ENCODE results near the gene AK5.

The AK5 gene

DNA sequence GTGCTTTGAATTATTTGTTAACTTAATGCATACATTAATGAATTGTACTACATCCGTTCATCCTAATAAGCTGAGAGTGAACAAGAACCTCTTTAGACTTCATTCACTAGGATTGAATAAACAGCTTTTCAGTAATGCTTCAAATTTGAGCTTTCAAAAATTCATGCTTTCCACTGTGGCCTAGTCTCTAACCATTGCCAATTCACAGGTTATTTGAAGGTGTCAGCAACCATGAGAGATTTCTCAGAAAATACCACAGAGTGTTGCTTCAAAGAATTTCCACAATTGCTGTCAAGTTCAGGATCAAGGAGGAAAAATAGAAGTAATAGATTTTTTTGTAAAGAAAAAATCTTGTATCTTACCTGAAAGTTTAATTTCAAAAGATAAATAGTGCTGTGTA is 72.7 kb downstream of the AK5 start:
- no peak for DNase-seq

GRCh38 chr1:77355010-77355409 is 73.2 kb downstream of the AK5 start:
- no peak for DNase-seq

DNA sequence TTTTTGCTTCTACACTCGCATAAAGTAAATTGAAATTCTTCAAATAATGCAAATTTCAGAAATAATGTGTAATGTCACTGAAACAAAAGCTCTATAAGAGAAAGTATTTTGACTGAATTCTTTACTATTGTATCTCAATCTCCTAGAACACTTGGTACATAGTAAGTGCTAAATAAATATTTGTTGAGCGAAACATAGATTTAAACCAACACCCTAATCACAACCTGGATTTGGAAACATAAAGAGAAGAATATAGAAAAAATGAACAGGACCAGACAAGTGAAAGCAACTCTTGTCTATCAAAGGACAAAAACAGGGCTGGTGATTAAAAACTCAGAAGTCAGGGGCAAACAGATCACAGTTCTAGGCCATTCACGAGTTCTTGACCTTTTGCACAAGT is 74.3 kb downstream of the AK5 start:
- DNase-seq = no peak

DNA sequence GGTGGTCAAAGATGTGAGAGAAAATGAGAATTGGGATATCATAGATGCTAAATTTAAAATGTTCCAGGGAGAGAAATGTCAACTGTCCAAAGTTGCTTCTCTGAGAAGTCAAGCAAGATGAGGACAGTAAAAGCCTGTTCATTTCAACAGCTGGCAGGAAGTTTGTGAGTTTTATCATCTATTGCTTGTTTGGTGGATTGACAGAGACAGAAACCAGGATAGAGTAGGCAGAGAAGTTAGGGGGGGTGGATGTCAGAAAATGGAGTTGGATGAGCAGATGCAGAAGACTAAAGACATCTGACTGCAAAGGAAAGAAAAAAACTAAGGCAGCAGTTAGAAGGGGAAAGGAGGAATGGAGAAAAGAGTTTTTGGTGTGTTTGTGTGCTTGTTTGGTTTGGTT is 78.4 kb downstream of the AK5 start:
- DNase-seq = no peak

DNA sequence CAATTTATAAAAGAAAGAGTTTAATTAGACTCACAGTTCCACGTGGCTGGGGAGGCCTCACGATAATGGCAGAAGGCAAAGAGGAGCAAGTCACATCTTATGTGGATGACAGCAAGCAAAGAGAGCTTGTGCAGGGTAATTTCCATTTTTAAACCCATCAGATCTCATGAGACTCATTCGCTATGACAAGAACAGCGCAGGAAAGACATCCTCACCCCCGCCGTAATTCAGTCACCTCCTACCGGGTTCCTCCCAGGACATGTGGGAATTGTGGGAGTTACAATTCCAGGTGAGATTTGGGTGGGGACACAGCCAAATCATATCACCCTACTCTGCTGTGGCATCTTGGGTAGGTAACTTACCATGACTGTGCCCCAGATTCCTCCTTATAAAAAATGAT is 79.8 kb downstream of the AK5 start:
- no peak for DNase-seq

DNA sequence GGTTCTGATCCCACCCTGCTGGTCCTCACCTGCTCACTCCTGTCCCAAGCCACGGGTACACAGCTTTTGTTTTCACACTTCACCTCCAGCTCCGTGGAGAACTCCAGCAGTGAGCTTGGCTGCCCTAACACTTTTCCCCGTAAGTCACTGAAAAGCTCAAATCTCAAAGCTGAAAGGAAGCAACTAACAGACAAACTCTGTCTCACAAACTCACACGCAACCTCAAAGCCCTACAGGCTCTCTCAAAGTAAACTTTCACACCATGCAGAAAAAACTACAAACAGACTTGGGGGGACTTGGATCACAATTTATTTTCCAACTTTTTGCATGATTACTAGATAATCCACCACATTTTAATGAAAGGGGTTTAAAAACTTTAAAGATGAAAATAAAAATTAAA is 88.3 kb downstream of the AK5 start:
- DNase-seq = no peak

GRCh38 chr1:77370583-77371306 is 88.9 kb downstream of the AK5 start:
- DNase-seq = no peak

DNA sequence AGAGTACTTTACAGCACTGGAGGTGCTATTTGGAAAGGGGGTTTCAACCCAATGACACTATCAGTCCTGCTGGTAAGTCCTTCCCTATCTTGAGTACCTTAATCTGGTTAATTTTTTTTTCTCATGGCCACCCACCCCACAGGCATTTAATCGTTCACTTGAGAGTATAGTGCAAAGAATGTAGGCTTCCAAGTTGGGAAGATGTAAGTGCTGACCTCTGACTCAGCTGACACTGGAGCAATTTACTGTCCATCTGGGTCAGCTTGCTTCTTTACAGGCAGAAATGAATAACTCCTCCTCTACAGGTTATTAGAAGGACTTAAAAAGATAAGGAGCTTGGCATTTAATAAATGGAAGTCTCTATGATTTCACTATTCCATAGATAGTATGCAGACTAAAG is 89.6 kb downstream of the AK5 start:
- no peak for DNase-seq

DNA sequence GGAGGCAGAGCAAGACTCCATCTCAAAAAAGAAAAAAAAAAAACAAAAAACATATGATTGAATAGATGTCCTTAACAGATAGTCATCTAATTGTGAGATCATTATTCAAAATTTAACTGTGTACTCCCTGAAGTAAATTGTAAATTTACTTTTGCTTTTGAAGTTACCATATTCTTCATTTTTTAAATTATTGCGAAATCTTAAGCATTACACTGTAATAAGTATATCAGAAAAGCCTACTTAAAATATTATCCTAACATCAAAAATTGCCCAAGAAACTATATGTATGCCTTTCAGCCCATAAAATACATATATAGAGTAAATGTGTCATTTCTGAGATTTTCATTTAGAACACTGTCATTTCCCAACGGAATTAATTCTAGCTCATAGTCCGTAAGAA is 91.9 kb downstream of the AK5 start:
- DNase-seq = no peak

DNA sequence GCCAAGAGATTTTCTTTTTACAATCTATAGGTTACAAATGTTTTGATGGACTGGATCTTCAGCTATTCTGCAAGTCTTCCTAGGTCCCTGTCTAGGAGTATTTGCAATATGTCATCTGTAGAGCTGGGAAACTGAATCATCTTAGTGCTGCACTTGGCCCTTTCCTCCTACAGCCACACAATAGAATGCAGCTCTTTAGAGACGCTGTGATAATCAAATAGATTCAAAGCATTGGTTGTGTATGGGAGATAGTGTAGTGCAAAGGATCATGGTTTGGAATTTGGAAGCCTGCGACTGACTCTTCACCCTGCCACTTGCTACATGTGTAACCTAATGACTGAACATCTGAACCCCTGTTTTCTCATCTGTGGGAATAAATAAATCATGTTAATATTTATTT is 93.7 kb downstream of the AK5 start:
- DNase-seq = no peak

DNA sequence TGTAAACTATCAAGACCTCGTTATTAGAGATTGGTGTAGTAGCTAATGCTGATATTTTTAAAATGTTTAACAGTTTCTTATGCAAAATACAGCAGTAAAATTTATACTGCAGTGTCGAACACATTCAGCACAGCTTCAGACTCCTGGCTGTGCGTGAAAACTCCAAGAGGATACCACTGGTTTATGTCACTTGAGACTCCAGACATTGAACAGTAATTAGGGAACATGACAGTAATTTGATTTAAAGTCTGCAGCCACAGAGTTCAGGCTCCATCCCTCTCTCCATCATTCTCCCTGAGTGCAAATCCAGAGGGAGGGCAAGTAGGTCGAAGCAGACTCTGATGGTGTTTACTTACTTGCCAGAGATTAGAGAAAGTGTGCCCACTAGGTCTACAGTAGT is 94.2 kb downstream of the AK5 start:
- DNase-seq = no peak

- no peak for DNase-seq
These were observed 97.1 kb downstream of the AK5 start for GRCh38 chr1:77378723-77379535.

DNA sequence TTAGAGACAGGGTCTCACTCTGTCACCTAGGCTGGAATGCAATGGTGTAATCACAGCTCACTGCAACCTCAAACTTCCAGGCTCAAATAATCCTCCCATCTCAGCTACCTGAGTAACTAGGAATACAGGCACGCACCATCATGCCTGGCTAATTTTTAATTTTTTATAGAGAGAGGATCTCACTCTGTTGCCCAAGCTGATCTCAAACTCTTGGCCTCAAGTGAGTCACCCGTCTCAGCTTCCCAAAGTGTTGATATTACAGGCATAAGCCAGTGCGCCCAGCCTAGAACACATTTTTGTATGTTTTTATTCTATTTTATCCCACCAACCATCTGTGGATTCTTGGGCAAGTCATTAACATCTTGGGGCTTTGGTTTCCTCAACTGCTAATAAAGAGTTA is 100.5 kb downstream of the AK5 start:
- no peak for DNase-seq

GRCh38 chr1:77383236-77383635 is 101.4 kb downstream of the AK5 start:
- no peak for DNase-seq

- DNase-seq = no peak
These were observed 103.7 kb downstream of the AK5 start for GRCh38 chr1:77385551-77385950.

DNA sequence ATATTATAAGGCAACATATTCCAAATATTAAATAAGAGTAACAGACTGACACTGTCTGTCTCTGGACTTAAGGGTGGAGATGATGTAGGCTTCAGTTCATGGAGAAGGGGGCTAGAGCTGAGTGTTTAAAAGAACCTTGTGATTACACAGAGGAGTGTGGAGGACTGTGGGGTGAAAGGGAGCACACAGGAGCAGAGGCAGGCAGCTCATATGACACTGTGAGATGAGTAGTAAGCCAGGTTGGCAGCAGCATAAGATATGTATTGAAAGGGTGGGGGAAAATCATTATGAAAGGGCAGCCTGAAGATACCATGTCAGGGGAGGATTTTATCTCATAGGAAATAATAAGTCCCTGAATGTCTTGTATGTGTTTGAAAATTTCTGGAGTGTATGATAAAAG is 104.5 kb downstream of the AK5 start:
- no peak for DNase-seq

GRCh38 chr1:77387553-77387952 is 105.7 kb downstream of the AK5 start:
- no peak for DNase-seq

GRCh38 chr1:77388661-77389060 is 106.8 kb downstream of the AK5 start:
- DNase-seq = peak; percentile 38 to 70

GRCh38 chr1:77392486-77392885 is 110.7 kb downstream of the AK5 start:
- no peak for DNase-seq

DNA sequence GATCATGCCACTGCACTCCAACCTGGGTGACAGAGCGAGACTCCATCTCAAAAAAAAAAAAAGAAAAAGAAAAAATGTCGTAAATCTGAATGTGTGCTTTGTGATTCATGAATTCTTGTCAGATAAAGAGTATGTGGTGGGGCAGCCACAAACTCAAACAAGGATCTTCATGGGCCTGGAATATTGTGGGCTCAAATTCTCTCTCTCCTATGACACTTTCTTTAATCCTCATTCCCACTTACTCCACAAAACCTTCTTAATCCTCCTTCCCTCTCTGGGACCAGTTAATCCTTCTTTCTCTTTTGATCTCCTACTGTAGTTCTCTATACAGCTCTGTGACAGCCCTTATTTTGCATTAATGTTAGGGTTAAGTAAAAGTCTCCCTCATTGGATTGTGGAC is 112.3 kb downstream of the AK5 start:
- no peak for DNase-seq

DNA sequence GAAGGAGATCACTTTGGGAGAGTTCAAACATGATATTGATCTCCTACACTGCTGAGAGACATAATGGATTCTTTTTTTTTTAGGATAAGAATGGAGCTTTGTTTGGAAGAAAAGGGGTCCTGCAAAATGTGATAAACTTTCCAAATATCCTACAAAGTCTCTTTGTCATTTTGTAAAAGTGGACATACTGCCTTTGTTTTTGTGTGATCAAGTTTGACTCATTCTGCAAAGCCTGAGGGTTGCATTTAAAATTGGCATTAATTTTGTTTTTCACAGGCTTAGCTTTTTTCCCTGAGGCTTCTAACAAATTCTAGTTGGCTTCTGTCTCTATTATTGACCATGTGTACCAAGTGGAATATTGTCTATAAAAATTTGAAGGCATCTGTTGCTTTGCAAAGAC is 113.2 kb downstream of the AK5 start:
- DNase-seq = no peak

DNA sequence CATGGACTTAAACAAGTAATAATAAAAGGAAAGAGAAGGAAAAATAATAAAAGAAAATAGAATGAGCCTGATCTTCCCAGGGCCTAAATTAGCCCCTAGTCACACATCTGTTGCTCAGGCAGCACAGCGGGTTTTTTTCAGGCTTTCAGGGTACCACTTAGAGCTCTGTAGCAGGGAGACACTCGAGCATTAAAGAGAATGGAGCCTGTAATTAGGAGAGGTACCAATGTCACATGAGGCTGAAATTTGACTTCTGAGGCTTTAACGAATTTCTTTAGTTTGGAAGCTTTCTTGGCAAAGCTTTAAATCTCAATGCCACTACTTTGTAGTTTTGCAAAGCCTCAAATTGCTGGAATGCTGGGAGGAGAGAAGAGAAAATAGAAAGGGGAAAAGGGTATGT is 116.3 kb downstream of the AK5 start:
- DNase-seq = no peak

DNA sequence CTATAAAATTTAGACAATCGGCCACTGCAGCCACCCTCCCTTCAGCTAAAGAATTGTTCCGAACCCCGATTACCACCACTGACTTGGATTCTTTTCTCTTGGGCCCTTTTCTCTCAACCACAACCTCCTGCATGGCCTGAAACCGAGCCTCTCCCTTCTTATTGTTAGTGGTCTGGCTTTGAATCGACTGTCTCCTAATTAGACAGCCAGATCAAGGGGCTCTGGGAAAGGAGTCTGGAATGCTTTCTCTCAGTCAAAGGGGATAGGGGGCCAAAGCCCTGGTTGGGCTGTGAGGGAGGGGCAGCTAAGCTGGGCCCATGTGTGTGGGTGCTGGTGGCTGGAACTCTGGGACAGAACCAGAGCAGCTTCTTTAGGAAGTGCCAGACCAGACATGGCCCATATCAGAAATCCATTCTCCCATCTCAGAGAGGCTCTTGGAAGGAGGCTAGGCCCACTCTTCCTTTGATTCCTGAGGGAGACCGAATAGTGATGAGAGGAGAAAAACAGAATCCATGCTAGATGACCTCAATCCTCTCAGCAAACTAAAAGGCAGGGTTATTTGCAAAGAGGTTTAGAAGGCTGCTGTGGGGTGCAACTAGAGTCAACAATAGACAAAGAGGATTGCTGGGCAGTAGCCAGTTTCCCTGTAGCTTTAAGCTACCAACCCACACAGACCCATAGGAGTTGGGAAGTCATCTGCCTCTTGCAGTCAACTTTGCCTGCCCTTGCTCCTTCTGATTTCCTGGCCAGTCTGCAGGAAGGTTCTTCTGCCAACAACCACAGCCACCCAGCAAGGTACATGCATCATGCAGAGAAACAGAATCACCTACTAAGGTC is 117.6 kb downstream of the AK5 start:
- no peak for DNase-seq

DNA sequence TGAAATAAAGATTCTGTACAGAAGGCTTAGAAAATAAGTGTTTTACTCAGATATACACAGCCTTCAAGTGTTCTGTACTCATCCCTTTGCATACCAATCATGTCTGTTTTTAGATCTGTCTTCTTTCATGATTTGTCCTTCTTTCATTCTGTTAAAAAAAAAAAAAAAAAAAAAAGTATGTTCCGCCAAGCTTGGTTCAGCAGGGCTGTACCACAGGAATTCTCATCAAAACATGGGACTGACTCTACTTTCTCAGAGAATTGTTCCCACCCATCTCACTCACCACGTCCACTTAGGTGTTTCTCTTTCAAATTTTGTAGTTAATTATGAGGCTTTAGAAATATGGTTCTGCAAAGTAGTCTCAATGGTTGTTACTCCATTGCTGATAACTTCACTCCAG is 119.0 kb downstream of the AK5 start:
- DNase-seq = no peak
